NCI-H2029 treated with DMSO at 0.1 percent for 48 hours (cell line): ENCODE data around the gene UBR4.

Source experiments
- DNase-seq: peaks from one replicate; lab custom pipeline; 2025; lab: John Stamatoyannopoulos, UW

UBR4 gene

DNA sequence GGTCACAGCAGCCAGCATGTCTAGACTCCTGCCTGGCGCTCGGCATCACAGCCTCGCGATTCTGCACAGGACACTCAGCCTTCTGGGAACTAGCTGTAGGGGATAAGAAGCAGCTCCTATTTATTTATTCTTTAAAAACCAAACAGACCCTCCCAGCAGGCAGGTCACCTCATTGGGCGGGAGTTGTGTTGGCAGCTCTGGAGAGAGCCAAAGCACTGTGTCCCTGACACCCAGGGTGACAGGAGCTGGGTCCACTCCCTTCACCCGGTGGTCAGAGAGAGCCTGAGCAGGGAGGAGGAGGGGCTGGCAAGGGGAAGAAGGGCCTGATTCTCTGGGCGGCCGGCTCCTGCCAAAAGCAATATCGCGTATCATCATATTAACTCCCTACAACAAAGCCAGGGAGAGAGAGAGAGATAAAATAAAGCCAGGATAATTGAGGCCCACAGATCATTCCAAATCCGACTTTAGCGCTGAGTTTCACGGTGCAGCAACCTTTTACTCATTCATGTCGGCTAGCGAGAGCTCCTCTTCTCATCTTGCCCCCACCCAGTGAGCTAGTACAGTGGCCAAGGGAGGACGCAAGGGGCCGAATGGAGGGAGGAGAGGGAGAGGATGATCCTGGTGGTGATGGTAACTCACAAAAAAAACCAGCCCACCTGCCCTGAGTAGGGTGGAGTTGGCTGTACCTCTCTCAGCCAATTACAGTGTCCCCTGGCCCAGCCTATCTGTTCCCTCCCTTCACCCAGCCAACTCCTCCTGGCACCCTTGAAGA, 173.8 kb downstream of the UBR4 start:
- DNase-seq: no peak

DNA sequence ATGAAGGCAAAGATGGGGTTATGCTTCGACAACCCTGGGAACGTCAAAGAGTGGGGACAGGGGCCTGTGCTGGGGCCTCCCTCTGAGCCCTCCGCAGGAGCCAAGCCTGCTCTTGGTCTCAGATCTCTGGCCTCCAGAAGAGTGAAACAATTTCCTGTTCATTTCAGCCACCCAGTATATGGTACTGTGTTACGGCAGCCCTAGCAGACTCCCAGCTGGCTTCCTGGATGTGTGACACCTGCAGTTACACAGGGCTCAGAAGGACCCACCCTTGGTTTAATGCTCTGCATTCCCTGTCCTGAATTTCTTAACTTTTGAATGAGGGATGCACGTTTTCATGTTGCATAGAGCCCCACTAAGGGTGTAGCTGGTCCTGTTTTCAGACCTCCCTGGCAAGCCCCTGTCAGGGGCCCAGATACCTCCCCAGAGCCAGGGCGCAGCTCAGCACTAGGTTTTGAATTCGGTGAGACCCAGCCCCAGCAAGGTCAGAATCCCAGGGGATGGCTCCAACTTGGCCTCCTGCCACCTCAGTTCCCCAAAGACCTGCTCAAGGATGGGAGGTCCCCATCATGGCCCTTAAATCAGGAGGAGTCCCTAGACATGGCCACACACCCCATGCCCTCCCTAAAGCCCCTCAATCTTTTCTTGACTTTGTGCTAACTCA, 174.6 kb downstream of the UBR4 start:
- no peak for DNase-seq

DNA sequence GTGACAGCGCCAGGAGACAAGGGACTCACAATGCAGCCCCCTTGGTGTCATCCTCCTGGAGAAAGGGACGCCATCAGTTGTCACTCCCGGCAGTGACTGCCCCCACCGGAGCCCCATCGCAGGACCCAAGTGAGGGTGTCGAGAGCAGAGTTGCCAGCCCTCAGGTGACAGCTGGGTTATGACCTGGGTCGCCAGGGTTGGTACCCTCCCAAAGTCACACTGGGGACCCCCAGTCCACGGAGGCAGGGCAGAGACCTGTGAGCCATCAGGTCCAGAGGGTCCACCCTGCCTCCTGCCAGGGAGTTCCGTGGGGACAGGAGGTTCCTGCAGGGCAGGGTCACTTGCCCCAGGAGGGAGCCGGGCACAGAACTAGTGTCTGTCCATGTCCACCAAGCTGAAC, 175.3 kb downstream of the UBR4 start:
- DNase-seq: no peak

DNA sequence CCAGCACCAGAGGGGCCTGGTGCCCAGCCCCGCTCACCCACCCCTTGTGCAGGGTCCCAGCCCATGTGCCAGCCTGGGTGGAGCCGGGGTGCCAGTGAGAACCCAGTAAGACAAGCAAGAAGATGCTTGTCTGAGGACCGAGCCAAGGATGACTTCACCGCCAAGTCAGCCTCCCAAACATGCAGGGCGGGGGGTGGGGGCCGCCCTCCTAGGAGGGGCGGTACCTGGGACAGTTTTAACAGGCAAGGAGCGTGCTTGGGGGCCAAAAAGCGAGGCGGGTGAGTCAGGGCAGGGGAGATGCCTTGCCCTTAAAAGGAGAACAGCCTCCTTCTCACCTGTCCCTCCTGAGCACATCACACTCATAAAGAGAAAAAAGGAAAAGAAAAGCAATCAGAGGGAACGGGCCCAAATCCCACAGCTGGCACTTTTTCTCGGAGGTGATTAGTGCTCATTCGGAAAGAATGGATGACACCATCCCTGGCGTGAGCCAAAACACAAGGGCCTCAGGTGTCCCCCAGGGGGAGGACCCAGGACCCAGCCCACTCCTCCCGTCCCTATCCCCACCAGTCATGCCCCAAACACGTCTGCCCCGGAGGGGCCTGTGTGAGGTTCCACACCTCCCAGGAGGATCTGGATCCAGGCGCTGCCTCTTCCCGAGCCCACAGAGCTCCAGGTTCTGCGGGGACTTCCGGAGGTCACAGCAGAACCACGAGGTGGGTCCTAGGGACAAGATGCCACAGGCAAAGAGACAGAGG, 176.0 kb downstream of the UBR4 start:
- no peak for DNase-seq

DNA sequence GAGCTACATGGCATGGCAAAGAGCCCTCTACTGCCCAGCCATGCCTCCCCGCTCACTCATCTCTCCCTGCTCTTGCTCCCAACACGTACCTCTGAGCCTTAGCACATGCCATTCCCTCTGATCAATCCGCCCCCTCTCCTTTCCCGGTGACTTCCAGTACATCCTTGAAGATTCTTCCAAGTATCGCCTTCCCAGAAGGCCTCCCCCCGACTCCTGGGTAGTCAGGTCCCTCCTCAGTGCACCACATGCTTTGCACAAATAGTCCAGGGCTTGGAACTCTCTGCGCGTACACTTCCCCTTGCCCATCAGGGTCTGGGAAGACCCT, 176.6 kb downstream of the UBR4 start:
- no peak for DNase-seq

- no peak for DNase-seq
These were observed 177.2 kb downstream of the UBR4 start for GRCh38 chr1:19032701-19033514.

DNA sequence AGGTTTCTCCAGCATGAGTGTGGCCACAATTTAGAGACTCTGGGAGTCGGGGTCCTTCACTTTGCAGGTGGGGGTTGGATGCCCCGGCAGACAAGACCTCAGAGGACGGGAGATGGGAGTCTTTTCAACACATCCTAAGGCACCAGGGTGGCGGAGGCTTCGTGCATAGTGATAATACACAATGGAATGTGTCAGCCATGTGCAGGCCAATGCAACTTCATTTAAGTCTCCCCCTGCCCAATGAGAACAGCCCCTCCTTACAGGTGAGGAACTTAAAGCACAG, 177.7 kb downstream of the UBR4 start:
- no peak for DNase-seq

DNA sequence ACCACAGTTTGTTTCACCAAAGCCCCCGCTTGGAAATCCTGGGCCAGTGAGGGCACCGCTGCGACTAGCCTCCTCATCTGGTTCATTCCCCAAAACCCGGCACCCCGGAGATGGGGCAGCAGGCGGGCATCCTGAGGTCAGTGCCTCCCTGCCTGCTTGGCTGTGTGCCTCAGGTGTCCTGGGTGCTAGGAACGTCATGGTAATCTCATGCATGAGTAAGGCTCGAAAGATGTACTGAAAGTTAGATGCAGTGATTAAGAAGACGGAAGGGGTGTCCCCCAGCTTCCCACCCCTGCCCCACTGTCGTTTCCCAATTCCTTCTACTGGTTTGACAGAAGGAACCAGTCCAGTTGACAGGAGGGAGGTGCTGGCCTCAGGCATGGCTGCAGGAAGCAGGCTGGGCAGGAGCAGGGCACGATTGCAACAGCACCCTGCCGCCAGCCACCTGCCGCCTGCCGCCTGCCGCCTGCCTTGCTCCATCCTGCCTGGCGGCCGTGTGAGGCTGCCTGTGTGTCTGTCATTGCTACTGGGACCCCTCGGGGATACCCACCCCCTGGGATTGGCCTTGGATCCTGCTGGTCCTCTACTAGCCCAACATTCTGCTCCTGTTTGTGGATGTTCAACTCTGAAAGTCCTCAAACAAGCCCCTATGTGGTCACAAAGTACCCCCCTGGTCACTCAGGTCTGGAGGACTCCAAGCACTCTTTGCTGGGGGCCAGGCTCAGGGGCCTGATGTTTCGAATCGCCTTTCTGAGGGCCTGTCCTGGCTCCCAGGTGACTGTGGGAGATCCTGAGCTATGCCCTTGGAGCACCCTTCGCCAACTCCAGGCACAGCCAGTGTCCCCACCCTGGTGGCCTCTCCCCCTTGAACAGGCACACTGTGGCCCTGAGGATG, 180.6 kb downstream of the UBR4 start:
- no peak for DNase-seq

DNA sequence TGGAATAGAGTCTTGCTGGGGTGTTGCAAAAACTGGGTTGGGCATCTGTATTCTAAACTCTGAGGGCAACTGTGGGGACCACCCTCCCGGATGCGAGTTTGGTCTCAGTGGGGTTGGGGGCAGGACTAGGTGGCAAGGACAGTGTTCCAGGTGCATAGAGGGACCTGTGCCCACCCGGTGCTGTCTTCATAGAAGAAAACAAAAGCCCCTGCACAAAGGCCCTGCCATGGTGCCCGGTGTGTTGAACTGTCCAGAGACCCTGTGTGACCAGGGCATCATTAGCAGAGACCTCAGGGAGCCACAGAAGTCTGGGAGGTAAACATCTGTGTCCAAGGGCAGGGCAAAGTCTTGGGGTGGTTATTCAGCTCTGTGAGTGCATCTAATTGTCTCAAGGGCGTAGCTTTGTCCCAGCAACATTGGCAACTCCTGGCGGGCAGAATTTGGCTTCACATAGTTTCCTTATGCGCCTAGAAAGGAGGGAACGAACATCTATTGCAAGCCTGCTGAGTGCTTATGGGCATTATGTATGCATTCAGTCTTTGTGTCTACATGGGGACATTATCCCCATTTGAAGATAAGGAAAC, 181.4 kb downstream of the UBR4 start:
- no peak for DNase-seq

DNA sequence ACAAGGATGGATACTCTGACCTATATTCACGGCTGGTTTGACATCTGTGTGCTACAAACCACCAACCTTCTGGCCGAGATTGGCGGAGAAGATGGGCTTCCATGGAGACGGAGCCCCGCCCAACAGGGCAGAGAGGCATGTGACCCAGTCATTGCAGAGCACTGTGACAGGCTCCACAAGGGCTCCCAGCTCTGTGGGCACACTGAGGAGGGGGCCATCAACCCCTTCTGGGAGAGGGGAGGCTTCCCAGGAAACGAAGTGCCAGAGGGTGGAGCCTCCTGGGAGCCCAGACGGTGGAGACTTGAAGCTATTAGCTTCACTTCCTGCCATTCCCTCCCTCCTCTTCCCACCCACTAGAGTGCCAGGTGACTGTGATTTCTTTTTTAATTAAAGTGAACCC, 182.0 kb downstream of the UBR4 start:
- no peak for DNase-seq
